Middle frontal gyrus (tissue), 1 donor: ENCODE measurements around the gene BSG.
"Not testable (repeated sequence)": the region's sequence is repeated elsewhere in the genome, so short reads cannot be mapped to it uniquely, and the experiment has no call there.

ENCODE experiments used
- DNase-seq: peaks from one replicate; pipeline ENCODE4 v3.0.0-alpha.2; 2015; ENCODE audit warnings: low spot score; ENCODE audit errors: extremely low spot score

Gene BSG

GRCh38 chr19:604355-604754 is 32.0 kb downstream of the BSG start:
- no peak for DNase-seq

- DNase-seq: not testable (repeated sequence)
Observed at GRCh38 chr19:605061-605971, 32.9 kb downstream of the BSG start.

GRCh38 chr19:607301-608154 is 35.1 kb downstream of the BSG start:
- no peak for DNase-seq

- no peak for DNase-seq
Observed at GRCh38 chr19:608155-609003, 36.0 kb downstream of the BSG start.

GRCh38 chr19:609004-609346 is 36.6 kb downstream of the BSG start:
- DNase-seq: peak; percentile 69

- no peak for DNase-seq
Observed at GRCh38 chr19:610071-610800, 37.8 kb downstream of the BSG start.

GRCh38 chr19:610801-611480 is 38.5 kb downstream of the BSG start:
- DNase-seq: no peak

GRCh38 chr19:611481-611868 is 39.1 kb downstream of the BSG start:
- no peak for DNase-seq

GRCh38 chr19:612941-613340 is 40.5 kb downstream of the BSG start:
- DNase-seq: no peak

- DNase-seq: no peak
Observed at GRCh38 chr19:613732-614567, 41.6 kb downstream of the BSG start.

- DNase-seq: no peak
Observed at GRCh38 chr19:615619-616018, 43.2 kb downstream of the BSG start.

GRCh38 chr19:616062-616700 is 43.8 kb downstream of the BSG start:
- no peak for DNase-seq

- no peak for DNase-seq
Observed at GRCh38 chr19:616747-617526, 44.5 kb downstream of the BSG start.

GRCh38 chr19:617551-618246 is 45.3 kb downstream of the BSG start:
- DNase-seq: no peak

- DNase-seq: no peak
Observed at GRCh38 chr19:618247-618619, 45.8 kb downstream of the BSG start.

GRCh38 chr19:618674-619285 is 46.4 kb downstream of the BSG start:
- DNase-seq: no peak
